Measurements from ENCODE around the gene SP140.
"Not testable (repeated sequence)": the region's sequence is repeated elsewhere in the genome, so short reads cannot be mapped to it uniquely, and the experiment has no call there.

The SP140 gene

GRCh38 chr2:230326453-230327417 lies 101.2 kb downstream of the SP140 start, which contains the start of gene SP140L:
Gene SP140L, plus strand, starts transcription at chr2:230327193. Its CDS starts 77 bp downstream, at chr2:230327270.
- DNase-seq (ENCODE audit: low spot score): peak; percentile 87

- peak; percentile 33 for DNase-seq (ENCODE audit: low spot score)
Measured at GRCh38 chr2:230327418-230328154, 102.0 kb downstream of the SP140 start.

DNA sequence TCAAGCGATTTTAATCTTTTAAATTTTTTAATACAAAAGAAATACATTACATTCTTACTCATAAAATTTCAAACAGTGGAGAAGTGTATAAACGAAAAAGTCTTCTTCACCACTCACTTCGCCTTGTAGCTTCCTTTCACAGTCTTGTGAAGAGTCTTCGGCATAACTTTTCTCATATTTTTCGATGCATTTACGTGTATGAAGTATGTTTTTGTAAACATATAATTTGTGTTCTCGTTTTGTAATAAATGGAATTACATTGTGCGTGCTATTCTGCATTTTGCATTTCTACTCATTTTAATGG lies 102.6 kb downstream of the SP140 start:
- DNase-seq (ENCODE audit: low spot score): no peak

- no peak for DNase-seq (ENCODE audit: low spot score)
Measured at GRCh38 chr2:230329946-230330605, 104.5 kb downstream of the SP140 start.

DNA sequence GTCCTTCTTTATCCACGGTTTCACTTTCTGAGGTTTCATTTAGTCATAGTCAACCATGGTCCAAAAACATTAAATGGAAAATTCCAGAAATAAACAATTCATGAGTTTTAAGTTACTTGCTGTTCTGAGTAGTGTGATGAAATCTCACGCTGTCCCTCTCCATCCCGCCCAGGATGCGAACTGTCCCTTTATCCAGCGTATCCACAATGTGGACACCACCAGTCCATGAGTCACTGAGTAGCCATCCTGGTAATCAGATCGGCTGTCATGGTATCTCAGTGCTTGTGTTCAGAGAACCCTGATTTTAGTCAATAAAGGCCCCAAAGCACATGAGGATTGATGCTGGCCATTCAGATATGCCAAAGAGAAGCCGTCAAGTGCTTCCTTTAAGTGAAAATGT lies 105.2 kb downstream of the SP140 start:
- no peak for DNase-seq (ENCODE audit: low spot score)

- DNase-seq (ENCODE audit: low spot score): peak; percentile 25
Measured at GRCh38 chr2:230335461-230335863, 109.9 kb downstream of the SP140 start.

GRCh38 chr2:230335864-230336506 lies 110.4 kb downstream of the SP140 start:
- DNase-seq (ENCODE audit: low spot score): no peak

DNA sequence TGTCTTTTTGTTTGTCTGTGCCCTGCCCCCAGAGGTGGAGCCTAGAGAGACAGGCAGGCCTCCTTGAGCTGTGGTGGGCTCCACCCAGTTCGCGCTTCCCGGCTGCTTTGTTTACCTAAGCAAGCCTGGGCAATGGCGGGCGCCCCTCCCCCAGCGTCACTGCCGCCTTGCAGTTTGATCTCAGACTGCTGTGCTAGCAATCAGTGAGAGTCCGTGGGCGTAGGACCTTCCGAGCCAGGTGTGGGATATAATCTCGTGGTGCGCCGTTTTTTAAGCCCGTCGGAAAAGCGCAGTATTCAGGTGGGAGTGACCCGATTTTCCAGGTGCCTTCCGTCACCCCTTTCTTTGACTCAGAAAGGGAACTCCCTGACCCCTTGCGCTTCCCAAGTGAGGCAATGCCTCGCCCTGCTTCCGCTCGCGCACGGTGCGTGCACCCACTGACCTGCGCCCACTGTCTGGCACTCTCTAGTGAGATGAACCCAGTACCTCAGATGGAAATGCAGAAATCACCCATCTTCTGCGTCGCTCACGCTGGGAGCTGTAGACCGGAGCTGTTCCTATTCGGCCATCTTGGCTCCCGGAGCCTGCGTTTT lies 116.5 kb downstream of the SP140 start:
- not testable (repeated sequence) for DNase-seq (ENCODE audit: low spot score)

DNA sequence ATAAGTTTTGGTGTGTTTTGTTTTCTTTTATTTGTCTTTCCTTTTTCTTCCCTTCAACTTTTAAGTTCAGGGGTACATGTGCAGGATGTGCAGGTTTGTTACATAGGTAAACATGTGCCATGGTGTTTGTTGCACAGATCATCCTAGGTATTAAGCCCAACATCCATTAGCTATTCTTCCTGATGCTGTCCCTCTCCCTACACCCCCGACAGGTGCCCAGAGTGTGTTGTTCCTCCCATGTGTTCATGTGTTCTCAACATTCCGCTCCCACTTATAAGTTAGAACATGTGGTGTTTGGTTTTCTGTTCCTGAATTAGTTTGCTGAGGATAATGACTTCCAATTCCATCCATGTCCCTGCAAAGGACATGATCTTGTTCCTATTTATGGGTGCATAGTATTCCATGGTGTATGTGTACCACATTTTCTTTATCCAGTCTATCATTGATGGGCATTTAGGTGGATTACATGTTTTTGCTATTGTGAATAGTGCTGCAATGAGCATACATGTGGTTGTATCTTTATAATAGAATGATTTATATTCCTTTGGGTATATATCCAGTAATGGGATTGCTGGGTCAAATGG lies 117.6 kb downstream of the SP140 start:
- DNase-seq (ENCODE audit: low spot score): not testable (repeated sequence)

GRCh38 chr2:230343747-230344146 lies 118.2 kb downstream of the SP140 start:
- DNase-seq (ENCODE audit: low spot score): peak; percentile 51

DNA sequence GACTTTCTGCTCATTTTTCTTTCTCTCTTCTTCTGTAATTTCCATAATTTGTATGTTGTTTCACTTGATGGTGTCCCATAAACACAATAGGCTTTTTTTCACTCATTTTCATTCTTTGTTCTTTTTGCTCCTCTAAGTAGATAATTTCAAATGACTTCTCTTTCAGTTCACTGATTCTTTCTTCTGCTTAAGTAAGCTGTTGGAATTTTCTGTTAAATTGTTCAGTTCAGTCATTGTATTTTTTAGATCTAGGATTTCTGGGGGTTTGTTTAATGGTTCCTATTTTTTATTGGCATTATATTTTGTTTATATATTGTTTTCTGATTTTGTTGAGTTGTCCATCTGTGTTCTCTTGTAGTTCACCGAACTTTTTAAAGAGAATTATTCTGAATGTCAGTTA lies 120.9 kb downstream of the SP140 start:
- DNase-seq (ENCODE audit: low spot score): no peak

GRCh38 chr2:230346921-230347533 lies 121.5 kb downstream of the SP140 start:
- no peak for DNase-seq (ENCODE audit: low spot score)

DNA sequence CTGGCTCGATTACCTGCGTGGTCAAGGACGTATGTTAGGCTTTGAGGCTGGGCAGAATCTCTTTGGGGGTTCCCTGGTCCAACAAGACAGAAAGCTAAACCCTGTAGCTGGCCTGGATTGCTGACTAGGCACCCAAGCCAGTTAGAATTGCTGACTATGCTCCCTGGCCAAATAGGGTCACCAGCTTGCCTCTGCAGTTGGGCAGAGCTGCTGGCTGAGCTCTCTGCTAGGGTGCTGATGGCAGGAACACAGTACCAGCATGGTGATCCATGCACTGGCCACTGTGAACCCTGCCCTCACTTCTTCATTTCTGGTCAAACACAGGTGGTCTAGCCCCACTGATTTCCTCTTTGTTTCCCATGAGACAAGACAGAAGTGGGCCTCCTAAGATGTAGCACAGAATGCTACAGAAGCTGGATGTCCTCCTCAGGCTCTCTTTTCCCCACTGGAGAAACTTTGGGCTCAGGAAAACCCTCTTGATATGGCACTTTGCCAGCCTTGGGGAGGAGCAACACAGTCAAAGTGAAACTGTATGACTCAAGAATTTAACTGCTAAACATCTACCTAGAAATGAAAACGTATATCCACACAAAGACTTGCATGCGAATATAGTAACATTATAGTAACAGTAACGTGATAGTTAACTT lies 122.2 kb downstream of the SP140 start:
- peak; percentile 81 for DNase-seq (ENCODE audit: low spot score)

GRCh38 chr2:230348787-230349186 lies 123.3 kb downstream of the SP140 start:
- no peak for DNase-seq (ENCODE audit: low spot score)

- no peak for DNase-seq (ENCODE audit: low spot score)
Measured at GRCh38 chr2:230356084-230356483, 130.5 kb downstream of the SP140 start.

DNA sequence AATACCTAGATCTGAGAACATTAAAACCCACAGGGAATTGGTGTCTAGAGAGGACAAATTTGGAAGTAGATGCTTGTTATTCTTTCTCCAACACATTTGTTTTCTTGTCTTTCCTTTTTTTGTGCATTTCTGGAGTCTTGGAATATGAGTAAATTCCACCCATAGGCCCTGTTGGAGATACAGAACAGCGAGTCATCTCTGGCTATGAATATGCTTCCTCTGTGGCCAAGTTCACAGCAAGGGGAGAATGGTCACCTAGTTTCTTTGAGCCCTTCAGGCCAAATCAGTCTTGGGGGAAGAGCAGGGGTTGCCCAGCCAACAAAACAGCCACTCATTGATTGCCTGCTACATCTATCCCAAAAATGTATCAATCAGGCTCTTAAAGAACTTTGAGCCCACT lies 132.8 kb downstream of the SP140 start:
- DNase-seq (ENCODE audit: low spot score): no peak

GRCh38 chr2:230360028-230360427 lies 134.5 kb downstream of the SP140 start:
- DNase-seq (ENCODE audit: low spot score): no peak

GRCh38 chr2:230362030-230362691 lies 136.6 kb downstream of the SP140 start:
- DNase-seq (ENCODE audit: low spot score): no peak
